Stomach (tissue), 4 donors: ENCODE results near the gene SLFNL1.

Source experiments
- CTCF ChIP-seq, 7 experiments: fragments of 450-650 bp in 4 of 7; fragments of 200-600 bp in 3 of 7; sonication (generic) in 3 of 7; IDR thresholded peaks; one replicate each; pipeline ENCODE4 v1.5.1; 2016 to 2019; ENCODE audit warnings: antibody characterized with exemption in 7 of 7, control low read depth in 2 of 7, mild to moderate bottlenecking in 1 of 7
- EP300 ChIP-seq: sonication (generic); formaldehyde crosslinking; IDR thresholded peaks from one replicate; pipeline ENCODE4 v1.6.1; 2017; ENCODE audit warnings: antibody characterized with exemption

GRCh38 chr1:41010345-41010744, 11.2 kb downstream of the SLFNL1 start:
- no peak for TF ChIP-seq CTCF (IDR thresholded peaks at IDR 0.05)
- no peak for TF ChIP-seq EP300
